DND-41 (cell line): ENCODE measurements around the gene PRKAR2B.

ENCODE experiments used
- CTCF ChIP-seq: IDR thresholded peaks from 2 replicates; pipeline ENCODE4 v1.5.1; 2012; ENCODE audit warnings: borderline replicate concordance, low read length, moderate library complexity, mild to moderate bottlenecking; ENCODE audit not compliant: poor library complexity, severe bottlenecking; ENCODE audit errors: extremely low read depth
- EZH2 ChIP-seq: IDR thresholded peaks from 3 replicates; pipeline ENCODE4 v1.6.1; 2012; ENCODE audit warnings: borderline replicate concordance, low read depth, mild to moderate bottlenecking, moderate library complexity, low read length, inconsistent platforms; ENCODE audit not compliant: severe bottlenecking

GRCh38 chr7:107168233-107169119 lies 124.0 kb downstream of the PRKAR2B start, which contains the start of gene HBP1:
- TF ChIP-seq CTCF: no peak
- no peak for TF ChIP-seq EZH2
